Right ventricle myocardium inferior (tissue), 1 donor: ENCODE results near the gene NTM. TPM values are rescaled to one million over a fixed set of nuclear protein-coding genes. Genes with fewer than 3 reads are reported as not detected.
"Not testable (repeated sequence)": the region's sequence is repeated elsewhere in the genome, so short reads cannot be mapped to it uniquely, and the experiment has no call there.

Experiments
- ATAC-seq: fragments of 200-7000 bp; cut with Tn5 transposase; one replicate; pipeline ENCODE4 v1.9.1; 2020; ENCODE audit warnings: mild to moderate bottlenecking, moderate library complexity
- DNase-seq: peaks from one replicate; pipeline ENCODE4 v3.0.0; 2021; ENCODE audit errors: missing footprints
- intact Hi-C: fragments of 100-400 bp; cut with DNase I; formaldehyde crosslinking; loops from one replicate; pipeline ENCODE4 v1.11.0; 2022
- total RNA-seq: library from RNA; stranded (reverse); fragmentation: NEBNext Ultra II Directional; extraction: Animal tissue kit (Norgen Biotek cat#: 25700); gene quantifications from one replicate; pipeline ENCODE4 v1.2.1, GENCODE V29; 2021
- donor health status: DM: no; HTN: yes; CAD: no; lungs with severe emphysema.

The NTM gene
- total RNA-seq, 1 donor from 2014 or later, result 2.9 TPM

DNA sequence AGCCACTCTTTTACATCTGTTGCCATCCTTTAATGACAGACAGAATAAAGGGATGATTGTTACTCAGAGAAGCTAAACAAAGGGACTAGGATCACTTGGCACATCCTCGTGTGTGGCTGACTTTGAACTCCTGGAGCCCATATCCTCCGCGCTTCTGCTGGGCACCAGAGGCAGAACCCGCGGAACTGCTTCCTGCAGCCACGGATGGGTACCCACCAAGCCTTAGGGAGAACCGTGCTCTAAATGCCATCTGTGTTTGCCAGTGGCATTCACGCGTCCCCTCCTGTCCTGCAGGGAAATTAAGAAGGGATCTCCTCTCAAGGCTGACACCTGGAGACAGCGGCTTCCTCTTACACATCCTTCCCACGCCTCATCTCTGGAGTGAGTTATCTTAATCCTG lies 294.4 kb downstream of the NTM start:
- ATAC-seq, result no peak
- intact Hi-C loops, result no loop called here
- DNase-seq, result no peak

DNA sequence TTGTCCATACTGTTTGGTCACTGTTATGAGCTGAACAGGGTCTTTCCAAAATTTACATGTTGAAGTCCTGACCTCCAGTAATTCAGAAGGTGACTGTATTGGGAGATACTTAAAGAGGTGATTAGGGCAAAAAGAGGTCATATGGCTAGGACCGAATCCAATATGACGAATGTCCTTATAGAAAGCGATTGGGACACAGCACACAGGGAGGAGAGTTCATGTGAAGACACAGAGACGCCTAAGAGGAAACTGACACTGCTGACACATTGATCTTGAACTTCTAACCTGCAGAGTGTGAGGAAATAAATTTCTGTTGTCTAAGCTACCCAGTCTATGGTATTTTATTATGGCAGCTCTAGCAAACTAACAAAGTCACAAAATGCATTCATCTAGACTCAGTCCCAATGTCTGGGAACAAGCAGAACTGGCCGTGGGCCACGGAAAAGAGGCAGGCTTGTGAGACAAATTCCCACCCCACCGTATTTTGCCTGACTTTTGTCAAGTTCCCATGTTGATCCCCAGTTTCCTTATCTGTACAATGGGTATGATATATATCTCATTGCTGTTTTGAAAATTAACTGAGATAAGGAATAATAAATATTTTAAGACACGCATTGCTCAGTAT lies 295.0 kb downstream of the NTM start:
- ATAC-seq, result no peak
- intact Hi-C loops, result no loop called here
- DNase-seq, result no peak

DNA sequence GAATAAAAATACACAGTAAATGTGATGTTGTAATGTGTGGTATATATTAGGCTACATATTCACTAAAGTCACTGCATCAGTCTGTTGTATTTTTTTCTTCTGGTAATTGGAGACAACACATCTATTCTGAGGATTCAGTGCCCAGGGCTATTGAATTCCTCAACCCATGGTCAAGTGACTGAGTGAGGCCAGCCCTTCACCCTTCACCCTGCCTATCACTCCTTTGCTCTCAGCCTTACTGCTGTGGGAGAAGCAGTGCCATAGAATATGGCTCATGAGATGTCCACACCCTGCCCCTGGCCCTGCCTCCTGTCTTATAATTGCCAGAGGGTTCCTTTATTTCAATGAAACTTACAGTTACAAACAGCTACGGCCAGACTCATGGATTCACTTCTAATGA lies 295.6 kb downstream of the NTM start:
- intact Hi-C loops, result no loop called here
- no peak for DNase-seq
- ATAC-seq, result no peak

DNA sequence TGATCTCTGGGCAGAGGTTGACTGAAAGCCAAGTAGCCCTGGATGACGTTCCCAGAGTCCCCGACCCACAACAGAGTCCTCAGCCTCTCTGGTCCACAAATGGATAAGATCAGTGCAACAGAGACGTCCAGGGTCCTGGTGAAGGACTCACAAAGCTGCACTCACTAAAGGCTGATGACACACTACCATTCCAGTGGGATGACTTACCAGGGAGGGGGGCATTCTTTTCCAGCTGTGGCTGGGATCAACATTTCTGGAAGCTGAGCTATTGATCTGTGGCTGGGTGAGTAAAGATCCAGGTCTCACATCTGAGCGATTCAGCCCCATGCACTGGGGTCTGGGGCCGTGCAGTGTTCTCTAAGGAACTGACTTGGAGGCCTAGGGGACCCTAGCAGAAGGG lies 296.2 kb downstream of the NTM start:
- no peak for ATAC-seq
- DNase-seq, result no peak
- intact Hi-C loops, result no loop called here

DNA sequence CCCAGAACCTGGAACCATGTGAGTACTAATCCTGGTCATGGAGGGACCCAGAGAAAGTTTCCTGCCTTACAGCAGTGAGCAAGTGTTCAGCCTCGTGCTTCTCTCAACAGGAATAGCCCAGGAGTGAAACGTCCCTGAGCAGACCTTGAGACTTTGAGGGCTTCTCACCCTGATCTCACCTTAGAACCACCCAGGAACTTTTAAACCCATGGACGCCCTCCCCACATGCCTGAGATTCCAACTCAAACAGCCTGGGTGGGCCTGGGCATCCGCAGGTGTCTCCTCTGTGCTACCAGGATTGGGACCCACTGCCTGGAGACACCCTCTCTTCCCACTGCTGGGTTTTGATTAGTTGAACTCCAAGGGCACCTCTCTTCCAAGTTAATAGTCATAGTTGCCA lies 297.2 kb downstream of the NTM start:
- intact Hi-C loops, result no loop called here
- ATAC-seq (no peak), DNase-seq (no peak)

DNA sequence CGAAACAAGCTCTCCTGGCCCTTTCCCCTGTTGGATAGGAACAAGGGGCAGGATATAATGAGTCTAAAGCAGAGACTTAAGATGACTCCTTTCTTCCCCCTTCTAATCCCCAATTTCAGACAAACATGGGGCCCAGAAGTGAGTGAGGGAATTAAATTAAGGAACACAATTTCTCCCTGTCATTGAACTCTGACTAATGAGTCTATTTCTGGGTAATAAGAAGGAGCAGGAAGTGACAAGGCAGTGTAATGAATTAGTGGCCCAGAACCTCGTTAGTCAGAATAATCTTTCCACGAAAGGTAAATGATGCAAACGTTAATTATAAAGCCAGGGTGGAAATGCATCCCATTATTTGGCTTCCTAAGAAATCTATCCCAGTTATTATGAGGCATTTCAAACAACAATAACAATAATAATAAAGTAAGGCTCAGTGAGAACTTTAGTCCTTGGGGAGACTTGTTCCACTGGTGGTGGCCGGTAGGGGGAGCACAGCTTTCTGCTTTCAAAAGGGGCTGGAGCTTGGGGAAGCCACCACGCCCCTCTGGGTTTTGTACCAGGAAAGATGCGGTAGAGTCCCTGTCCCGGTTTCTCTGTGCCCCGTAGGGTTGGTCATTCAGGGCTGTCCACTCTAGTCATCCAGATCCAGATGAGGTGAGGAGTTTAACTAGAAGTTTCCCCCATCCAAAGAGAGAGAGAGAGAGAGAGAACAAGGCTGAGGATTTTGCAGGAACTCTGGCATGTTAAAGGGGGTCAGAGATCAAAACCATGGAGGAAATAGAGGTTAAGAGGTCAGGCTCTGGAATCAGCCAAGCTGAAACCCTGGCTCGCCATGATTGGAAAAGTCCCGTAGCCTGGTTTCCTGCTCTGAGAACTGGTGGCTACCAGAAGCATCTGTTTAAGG lies 298.3 kb downstream of the NTM start:
- intact Hi-C loops, result no loop called here
- DNase-seq (no peak), ATAC-seq (no peak)

DNA sequence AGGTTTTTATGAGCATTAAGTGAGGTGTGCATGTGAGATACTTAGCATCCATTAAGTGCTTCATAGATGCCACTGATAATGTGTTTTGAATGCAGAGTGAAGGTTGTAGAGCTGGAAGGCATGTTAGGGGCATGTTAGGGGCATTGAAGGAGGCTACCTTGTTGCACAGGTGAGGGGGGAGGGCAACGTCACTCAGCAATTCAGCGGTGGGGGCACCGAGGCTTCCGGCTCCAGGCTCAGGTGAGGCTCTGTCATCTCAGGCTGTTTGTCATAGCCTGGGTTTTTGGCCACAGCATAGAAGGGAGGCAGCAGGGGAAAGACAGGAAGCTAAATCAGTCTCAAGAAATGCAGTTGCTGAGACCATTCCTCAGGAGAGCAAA lies 299.0 kb downstream of the NTM start:
- no peak for DNase-seq
- no peak for ATAC-seq
- intact Hi-C loops, result no loop called here

DNA sequence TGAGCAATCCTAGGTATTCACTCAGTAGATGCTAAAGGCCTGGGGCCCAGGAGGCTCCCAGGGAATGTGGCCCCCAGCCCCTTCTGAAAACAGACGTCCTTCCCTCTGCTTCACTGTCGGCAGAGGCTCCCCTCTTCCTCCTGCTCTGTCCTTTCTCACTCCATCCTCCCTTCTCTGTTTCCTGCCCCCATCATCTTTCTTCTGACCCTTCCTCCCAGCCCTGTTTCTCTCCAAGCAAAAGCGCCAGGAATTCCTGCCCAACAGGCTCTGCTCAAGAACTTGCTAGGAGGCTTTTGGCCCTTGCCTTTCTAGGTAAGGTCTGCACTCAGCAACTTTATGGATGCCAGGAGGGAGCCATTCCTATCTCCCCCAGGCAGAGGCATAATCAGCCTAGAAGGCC lies 300.5 kb downstream of the NTM start:
- ATAC-seq (no peak), DNase-seq (no peak)
- intact Hi-C loops, result loop anchor here (5.0 kb wide), 3 partner anchors 89 to 264 kb away; no protein-coding TSS in a partner anchor

DNA sequence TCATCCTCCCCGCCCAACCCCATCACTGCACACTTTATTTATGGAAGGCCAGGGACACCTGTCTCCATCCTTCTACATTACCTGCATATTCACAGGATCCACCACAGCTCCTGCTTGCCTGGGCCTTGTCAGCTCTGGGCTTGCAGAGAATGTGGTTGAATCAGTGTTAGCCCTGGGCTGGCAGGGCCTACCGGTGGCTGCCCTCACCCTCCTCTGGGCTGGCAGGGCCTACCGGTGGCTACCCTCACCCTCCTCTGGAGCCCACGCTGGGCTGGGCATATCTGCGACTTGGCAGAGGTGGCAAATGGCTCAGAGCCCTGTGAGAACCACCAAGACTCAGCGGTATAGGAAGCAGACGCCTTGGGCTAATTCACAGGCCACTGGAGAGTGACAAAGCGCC lies 300.9 kb downstream of the NTM start:
- DNase-seq, result no peak
- no peak for ATAC-seq
- intact Hi-C loops, result loop anchor here (5.0 kb wide), 3 partner anchors 89 to 264 kb away; no protein-coding TSS in a partner anchor

DNA sequence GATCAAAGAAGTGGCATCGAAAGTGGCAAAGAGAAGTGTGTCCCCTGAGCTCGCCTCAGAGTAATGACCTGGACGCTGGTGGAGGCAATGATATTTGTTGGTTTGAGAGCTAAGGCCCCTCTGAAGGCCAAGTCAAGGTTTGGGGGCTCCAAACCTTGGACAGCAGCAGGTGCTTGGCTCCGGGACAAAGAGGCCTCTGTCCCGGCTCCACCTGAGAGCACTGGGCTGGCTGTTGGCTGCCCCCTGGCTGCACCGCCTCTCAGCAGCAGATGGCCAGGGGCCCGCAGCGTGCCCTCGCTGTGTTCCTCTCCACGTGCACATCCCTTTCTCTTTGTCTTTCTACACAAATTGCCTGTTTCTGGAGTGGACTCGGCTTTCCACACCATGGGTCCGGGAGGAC lies 301.3 kb downstream of the NTM start:
- ATAC-seq (no peak), DNase-seq (no peak)
- intact Hi-C loops, result loop anchor here (2.0 to 5.0 kb wide), 4 partner anchors 89 to 425 kb away; no protein-coding TSS in a partner anchor

DNA sequence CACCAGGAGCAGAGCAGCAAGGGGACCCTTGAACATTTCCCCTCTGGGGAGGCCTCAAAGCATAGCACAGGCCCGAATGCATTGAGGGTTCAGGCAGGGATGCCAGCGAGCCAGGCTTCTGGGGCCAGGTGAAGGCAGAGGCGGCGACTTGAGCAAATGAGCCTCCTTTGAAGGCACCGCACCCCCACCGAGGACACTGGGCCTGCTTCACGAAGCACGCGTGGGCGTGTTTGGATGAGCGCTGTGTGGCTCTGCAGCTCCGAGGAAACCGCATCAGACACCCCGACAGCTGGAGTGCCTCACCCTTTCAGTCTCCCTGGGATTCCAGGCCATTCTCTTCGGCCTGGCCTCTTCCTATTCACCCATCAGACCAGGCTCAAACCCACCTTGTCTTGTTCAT lies 301.8 kb downstream of the NTM start:
- intact Hi-C loops, result loop anchor here (2.0 to 5.0 kb wide), 4 partner anchors 90 to 425 kb away; no protein-coding TSS in a partner anchor
- ATAC-seq (no peak), DNase-seq (no peak)

DNA sequence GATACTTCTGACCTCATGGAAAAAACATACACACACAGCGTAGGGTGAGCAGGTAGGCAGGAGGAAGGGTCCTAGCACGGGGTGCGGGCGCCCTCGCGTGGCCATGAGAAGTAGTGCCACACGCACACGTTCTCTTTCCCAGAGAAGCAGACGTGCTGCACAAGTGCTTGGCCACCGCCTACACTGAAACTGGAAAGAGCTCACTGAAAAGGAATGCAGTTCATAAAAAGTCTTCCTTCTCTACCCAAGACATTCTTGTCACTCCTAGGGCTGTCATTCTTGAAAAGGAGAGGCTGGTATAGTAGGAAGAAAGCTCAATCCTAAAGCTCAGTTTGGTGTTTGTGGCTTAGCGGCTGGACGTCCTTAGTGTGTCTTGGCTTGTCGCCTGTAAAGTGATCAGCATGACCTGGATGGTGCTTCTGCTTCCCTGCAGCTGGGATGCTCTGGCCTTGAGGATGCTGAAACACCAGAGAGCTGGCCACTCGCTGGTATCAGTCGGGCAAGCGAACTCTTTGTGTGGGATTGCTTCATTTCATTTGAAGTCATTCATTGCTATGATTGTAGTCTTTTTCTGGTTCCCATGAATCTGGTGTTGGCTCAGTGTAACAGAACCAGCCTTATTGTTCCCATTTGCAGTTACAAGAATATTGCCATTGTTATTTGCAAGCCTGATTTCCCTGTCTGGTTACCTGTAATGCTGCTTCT lies 303.8 kb downstream of the NTM start:
- intact Hi-C loops, result loop anchor here (2.0 to 5.0 kb wide), 4 partner anchors 92 to 609 kb away; no protein-coding TSS in a partner anchor
- peak; percentile 87 for DNase-seq
- ATAC-seq, result peak; percentile 87

DNA sequence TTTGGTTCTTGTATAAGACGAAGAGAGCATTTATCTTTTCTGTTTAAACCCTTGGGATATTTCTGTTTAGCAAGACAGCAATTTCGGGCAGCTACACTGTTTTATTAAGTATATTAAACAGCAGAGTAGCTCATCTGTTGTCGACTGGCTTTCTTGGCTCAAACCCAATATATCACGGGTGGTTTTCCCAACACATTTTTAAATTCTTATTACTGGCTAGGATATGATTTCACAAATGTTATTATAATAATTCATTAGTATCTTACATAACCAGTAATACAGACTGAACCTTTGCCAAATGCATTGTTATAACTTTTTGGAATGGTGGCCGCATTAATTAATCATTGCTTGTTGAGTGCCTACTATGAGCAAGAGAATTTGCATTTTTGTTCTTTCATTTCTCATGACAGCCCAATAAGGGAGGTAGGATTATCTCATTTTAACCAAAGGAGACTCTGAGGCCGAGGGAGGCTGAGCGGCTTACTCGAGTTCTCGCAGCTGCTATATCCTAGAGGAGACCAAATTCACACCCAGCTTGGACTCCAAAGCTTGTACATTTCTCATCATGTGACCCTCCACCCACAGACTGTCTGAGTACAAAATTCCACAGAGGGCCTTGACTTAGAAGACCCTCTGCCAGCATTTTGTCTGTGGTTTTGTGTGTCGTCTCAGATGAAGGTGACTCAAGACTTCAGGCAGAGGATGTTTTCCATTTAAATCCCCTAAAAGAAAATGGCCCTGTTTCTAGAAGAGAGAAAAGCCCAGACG lies 304.9 kb downstream of the NTM start:
- intact Hi-C loops, result loop anchor here (2.0 kb wide), 1 partner anchor 611 kb away; no protein-coding TSS in a partner anchor
- ATAC-seq (no peak), DNase-seq (no peak)

DNA sequence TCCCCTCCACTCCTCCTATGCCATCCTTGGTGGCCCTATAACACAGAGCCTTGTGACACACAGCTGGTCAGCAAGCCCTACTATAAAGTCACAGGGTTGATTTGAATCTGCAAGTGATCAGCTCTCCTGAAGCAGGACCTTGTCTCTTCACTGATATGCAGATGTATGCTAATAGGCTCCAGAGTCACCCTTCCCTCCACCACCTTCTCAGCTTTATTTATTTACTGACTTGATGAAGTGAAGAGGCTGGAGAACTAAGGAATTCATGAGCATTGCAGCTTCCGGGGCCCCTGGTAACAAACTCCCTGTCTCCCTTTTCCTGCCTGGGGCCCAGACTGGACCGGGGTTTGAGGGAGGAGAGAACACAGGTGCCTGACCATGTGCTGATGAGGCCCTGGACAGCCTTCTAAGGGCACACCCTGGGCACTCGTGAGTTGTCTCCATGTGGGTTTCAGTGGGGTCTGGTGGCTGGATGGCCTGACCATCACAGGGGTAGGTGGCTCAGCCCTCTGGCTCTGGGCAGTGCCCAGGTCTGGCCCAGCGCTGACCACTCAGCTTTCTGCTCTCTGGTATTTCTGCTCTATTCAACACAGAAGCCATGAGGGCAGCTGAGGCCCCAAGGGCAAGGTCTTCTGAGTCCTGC lies 307.5 kb downstream of the NTM start:
- DNase-seq, result no peak
- intact Hi-C loops, result no loop called here
- ATAC-seq, result no peak

DNA sequence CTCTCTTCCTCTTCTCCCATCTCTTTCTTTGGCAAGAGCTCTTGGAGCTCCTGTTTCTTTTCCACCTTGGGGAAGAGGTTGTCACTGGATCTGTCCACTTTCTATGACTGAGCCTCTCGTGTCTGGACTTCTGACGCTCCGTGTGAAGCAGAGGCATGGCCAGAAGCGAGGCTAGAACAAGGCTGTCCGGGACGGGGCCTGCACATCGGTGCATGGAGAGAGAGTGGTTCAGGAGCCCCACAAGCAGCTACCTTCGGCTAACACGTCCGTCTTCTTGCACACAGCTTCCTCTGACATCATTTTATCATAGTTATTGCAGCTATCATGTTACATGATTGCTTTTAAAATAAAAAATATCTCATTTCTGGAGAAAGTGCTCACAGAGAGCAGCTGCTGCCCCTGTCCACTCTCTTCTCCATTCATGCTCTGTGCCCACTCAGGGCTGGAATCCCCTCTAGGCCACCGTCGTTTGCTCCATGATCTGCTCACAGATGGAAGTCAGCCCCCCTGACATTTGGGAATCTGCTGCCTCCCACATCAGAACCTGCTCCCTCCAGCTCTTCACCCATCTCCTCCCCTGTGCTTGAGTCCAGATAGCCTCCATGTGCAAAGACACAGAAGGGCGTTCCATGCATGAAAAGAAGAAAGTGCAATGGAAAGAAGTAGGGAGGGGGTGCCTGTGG lies 308.4 kb downstream of the NTM start:
- DNase-seq, result no peak
- ATAC-seq, result no peak
- intact Hi-C loops, result no loop called here

DNA sequence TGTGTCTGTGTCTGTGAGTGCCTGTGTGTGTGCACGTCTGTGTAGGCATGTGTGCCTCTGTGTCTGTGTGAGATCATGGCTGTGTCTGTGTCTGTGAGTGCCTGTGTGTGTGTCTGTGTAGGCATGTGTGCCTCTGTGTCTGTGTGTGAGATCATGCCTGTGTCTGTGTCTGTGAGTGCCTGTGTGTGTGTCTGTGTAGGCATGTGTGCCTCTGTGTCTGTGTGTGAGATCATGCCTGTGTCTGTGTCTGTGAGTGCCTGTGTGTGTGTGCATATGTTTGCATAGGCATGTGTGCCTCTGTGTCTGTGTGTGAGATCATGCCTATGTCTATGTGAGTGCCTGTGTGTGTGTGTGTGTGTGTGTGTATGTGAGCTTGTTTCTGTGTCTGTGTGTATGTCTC lies 310.0 kb downstream of the NTM start:
- DNase-seq, intact Hi-C loops, ATAC-seq: not testable (repeated sequence)

DNA sequence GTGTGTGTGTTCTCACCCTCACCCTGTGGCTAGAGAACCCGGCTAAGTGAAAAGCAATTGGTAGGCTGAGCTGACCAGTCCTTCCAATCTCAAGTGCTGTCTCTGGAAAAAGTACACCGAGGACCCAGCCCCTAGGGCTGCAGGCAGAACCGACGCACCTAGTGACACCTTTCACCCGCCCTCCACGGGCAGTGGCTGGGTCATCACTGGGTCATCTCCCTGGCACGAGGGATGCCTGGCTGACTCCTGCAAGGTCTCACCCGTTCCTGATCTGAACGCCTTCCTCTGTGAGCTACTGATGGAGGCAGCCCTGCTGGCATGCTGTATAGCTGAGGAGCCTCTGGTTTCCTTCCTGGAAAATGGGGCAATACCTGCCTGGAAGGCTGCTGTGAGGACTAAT lies 311.5 kb downstream of the NTM start:
- no peak for ATAC-seq
- intact Hi-C loops, result no loop called here
- DNase-seq, result no peak
